AML-193 (cell line): ENCODE data around the gene KLHL26.
"Not testable (repeated sequence)": the region's sequence is repeated elsewhere in the genome, so short reads cannot be mapped to it uniquely, and the experiment has no call there.

Source experiments
- DNase-seq, 2 experiments: peaks; one replicate each; lab custom pipeline; 2025; lab: John Stamatoyannopoulos, UW

KLHL26 gene, protein sequence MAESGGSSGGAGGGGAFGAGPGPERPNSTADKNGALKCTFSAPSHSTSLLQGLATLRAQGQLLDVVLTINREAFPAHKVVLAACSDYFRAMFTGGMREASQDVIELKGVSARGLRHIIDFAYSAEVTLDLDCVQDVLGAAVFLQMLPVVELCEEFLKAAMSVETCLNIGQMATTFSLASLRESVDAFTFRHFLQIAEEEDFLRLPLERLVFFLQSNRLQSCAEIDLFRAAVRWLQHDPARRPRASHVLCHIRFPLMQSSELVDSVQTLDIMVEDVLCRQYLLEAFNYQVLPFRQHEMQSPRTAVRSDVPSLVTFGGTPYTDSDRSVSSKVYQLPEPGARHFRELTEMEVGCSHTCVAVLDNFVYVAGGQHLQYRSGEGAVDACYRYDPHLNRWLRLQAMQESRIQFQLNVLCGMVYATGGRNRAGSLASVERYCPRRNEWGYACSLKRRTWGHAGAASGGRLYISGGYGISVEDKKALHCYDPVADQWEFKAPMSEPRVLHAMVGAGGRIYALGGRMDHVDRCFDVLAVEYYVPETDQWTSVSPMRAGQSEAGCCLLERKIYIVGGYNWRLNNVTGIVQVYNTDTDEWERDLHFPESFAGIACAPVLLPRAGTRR

GRCh38 chr19:18636969-18637629, at the start of gene KLHL26:
Gene KLHL26, plus strand, starts transcription at chr19:18637028. Its CDS starts 27 bp downstream, at chr19:18637055.
- no peak for DNase-seq

DNA sequence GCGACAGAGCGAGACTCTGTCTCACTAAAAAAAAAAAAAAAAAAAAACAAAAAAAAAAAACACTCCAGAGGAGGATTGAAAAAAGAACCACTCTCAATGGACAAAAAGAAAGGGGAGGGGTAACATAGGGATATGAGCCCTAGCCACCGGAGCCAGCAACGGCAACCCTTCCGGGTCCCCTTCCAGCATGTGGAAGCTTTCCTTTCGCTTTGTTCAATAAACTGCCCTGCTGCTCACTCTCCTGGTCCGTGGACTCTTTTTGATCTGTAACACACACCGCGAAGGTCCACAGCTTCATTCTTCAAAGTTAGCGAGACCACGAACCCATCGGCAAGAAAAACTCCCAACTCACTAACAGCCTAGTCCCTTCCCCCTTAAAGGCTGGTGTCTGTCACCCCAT, 49.3 kb upstream of the KLHL26 start:
- no peak for DNase-seq

DNA sequence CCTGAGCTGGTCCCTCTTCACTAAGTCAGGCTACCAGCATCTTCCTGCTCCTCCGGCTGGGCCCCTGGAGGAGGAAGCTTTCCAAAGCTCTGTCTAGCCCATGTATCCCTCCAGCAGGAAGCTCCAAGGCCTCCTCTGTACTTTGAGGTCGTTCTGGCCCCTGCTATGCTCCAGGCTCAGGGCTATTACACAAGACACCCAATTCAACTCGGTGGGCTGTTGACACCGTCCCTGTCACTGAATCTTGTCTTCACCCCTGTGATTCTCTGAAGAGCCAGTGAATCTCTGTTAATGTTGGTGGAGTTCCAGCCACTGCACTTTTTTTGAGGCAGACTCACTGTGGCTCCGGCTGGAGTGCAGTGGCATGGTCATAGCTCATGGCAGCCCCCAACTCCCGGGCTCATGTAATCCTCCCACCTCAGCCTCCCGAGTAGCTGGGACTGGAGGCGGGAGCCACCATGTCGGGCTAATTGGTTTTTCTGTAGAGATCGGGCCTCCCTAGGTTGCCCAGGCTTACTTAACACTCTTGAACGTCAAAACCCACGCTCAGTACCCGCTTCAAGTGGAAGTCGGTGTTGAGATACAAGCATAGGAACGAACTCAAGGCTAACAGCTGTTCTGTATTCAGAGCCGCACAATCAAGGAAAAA, 48.7 kb upstream of the KLHL26 start:
- DNase-seq = no peak

DNA sequence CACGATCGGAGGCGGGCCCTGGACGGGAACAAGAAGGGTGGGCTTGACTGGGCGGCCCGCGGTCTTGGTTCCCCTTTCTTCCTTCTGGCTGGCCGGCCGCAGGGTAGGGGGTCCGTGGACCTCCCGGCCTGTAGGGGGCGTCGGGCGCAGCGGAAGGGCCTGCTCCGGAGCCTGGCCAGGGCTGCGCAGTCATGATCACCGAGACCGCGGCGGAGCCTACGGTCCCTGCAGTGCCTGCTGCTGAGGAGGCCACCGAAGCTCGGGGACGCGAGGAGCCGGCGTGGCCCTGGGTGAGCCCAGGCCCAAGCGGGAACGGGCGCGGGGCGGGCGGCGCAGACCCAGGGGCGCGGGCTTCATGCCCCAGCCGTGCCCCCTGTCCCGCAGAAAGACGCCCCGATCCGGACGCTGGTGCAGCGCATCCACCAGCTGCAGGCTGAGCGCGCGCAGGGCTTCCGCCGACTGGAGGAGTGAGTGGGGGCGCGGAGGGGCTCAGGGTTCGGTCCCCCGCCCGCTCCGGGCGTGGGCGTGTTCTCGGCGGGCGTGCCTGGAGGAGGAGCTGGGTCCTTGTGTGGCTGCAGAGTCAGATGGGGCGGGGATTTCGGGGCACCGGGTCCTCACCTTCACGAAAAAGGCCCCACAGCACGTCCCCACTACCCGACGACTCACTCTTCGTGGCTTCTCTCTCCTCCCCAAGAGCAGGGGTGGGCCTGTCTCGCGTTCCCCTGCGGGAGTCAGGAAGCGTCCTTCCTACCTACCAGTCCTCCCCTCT, 48.0 kb upstream of the KLHL26 start, which contains the start of gene REX1BD:
Gene REX1BD (plus strand): TSS at position 188 of the 769 bp plus-strand sequence. CDS start 4 bp downstream, at position 192.
- DNase-seq = peak; percentile 61 to 73

DNA sequence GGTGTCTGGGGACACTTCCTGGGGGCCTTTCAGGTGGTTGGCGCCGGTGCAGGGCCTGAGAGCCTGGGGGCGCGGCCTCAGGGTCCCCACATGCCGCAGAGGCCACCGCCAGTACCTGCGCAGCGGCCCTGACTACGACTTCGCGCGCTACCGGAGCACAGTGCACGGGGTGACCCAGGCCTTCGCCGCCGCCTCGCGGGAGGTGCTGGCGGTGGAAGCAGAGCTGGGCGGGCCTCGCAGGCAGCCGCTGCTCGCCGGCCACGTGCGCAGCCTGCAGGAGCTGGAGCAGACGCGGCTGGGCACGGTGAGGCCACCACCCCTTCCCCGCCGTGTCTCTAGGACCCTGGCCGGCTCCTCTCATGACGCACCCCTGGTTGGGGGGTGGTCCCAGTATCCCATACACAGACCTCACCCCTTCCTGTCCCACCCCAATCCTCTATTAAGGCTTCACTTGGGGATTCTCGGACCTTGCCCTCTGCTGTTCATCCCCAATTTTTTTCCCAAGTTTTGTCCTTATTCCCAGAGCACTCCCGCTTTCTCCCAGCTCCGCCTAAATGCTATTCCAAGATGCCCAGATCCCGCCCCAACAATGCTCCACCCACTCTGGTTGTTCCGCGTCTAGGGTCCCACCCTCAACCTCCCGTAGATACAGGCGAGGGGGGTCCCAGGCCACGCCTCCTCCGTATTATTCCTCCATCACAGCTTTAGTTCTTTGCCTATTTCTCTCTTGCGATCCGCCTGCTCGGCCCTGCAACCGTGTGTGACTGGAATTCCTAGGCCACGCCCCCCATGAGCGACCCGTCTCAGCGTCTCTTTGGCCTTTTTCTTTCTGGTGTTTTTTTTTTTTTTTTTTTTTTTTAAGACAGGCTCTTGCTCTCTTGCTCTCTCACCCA, 47.2 kb upstream of the KLHL26 start:
- DNase-seq = peak; percentile 43 to 47

GRCh38 chr19:18590273-18591272, 46.3 kb upstream of the KLHL26 start:
- DNase-seq = peak; percentile 70 to 80

- no peak for DNase-seq
Observed at GRCh38 chr19:18591735-18592385, 45.0 kb upstream of the KLHL26 start.

DNA sequence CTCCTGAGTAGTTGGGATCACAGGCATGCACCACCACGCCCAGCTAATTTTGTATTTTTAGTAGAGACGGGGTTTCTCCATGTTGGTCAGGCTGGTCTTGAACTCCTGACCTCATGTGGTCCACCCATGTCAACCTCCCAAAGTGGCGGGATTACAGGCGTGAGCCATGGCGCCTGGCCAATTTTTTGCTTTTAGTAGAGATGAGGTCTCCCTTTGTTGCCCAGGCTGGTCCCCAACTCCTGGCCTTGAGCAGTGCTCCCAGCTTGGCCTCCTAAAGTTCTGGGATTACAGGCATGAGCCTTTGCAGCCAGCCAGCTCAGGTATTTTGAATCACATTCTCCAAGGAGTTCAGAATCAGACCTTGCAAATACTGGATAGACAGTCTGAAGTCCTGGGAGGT, 44.1 kb upstream of the KLHL26 start:
- DNase-seq = not testable (repeated sequence)

- no peak for DNase-seq
Observed at GRCh38 chr19:18593367-18594095, 43.3 kb upstream of the KLHL26 start.

DNA sequence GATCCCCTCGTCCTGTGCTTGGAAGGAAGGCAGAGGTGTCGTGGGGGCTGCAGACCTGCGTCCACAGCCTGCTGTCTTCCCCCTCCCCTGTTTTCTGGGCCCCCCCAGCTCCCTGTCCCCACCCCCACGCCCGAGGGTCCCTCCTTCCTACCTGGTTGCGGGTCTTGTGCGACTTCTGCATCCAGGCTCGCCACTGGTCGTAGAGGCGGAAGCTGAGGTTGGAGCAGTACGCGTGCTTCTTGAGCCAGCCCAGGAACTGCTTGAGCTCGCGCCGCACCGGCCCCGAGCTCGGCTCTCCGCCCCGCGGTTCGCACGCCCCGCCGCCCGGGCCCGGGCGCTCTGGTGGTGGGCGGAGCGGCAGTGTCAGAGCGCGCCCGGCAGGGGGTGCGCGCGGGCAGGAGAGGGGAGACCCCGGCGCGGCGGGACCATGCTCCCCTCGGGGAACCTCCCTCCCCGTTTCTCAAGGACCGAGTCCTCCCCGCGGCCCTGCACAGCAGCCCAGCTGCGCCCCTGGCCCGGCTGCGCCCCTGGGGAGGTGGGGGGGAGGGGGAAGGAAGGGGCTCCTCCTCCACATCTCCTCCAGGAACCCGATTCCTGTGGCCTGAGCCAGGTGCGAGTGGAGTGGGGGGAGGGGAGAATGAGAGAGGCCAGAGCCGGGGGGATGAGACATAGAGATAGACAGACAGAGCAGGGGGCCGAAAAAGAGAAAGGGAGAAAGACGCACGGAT, 42.6 kb upstream of the KLHL26 start:
- DNase-seq = peak; percentile 68 to 74

- no peak for DNase-seq
Observed at GRCh38 chr19:18594824-18595373, 41.9 kb upstream of the KLHL26 start.

GRCh38 chr19:18595475-18595874, 41.4 kb upstream of the KLHL26 start:
- no peak for DNase-seq

GRCh38 chr19:18596752-18597157, 40.1 kb upstream of the KLHL26 start:
- DNase-seq = no peak

DNA sequence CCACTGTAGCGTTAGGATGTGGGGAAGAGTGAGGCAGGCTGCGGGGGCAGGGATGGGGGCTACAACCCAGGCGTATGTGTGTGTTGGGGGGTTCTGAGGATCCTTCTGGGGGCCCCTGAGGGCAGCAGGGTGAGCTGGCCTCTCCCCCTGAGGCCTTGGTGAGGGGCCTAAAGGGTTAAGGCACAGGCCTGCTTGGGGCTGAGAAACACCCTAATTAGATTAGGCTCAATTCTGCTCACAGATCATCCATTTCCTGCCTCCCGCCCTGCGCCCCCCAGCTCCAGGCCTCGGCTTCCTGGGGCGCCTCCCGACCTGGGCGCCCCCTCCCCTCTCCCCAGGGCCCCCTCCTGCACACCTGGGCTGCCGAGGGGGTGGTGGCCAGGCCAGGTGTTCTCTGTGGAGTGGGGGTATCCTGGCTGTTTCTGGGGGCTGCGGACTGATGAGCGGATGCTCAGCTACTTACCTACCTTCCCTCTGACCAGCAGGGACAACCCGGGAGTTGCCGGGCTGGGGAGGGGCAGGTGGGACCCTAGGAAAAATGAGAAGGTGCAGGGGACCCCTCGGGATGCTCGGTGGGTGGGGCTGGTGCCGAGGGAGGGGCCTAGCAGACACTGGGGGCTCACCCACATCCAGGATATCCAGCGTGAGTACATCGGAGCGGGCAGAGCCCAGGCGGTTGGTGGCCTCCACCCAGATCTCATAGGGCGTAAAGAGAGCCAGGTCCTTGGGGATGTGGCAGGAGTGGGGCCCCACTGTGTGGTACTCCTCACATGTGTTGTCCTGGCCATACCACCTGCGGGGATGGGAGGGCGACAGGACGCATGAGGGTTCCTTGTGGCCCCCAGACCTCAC, 38.8 kb upstream of the KLHL26 start:
- no peak for DNase-seq

- DNase-seq = no peak
Observed at GRCh38 chr19:18599485-18599884, 37.3 kb upstream of the KLHL26 start.
